Sigmoid colon (tissue), 7 donors: ENCODE data around the gene SLC9A5. TPM values are rescaled to one million over a fixed set of nuclear protein-coding genes. Genes with fewer than 3 reads are reported as not detected.

Experiments
- DNase-seq: peaks from one replicate; pipeline ENCODE4 v3.0.0-alpha.2; 2019
- H3K27ac ChIP-seq, 4 donors: fragments of 200-600 bp; sonication (generic); one replicate each; pipeline ENCODE4 v1.5.1; 2016 to 2019; ENCODE audit warnings: mild to moderate bottlenecking in 1 of 4
- H3K27me3 ChIP-seq, 3 donors: fragments of 200-600 bp; sonication (generic); one replicate each; pipeline ENCODE4 v1.5.1; 2019; ENCODE audit warnings: mild to moderate bottlenecking in 1 of 3
- H3K36me3 ChIP-seq, 4 donors: fragments of 200-600 bp; sonication (generic); one replicate each; pipeline ENCODE4 v1.5.1; 2016 to 2019
- H3K4me1 ChIP-seq, 4 donors: fragments of 200-600 bp; sonication (generic); one replicate each; pipeline ENCODE4 v1.5.1; 2017 to 2019
- H3K4me3 ChIP-seq, 4 donors: fragments of 200-600 bp; sonication (generic); one replicate each; pipeline ENCODE4 v1.5.1; 2017 to 2019; ENCODE audit warnings: mild to moderate bottlenecking in 2 of 4, moderate library complexity in 1 of 4
- H3K9me3 ChIP-seq, 4 donors: fragments of 200-600 bp in 3 of 4; sonication (generic) in 3 of 4; one replicate each; pipeline versions ENCODE4 v1.5.1 to v1.6.1; 2013 to 2019
- CTCF ChIP-seq, 4 experiments: fragments of 450-650 bp in 3 of 4; fragments of 200-600 bp in 1 of 4; IDR thresholded peaks; one replicate each; pipeline ENCODE4 v1.5.1; 2016 to 2019; ENCODE audit warnings: antibody characterized with exemption in 4 of 4, mild to moderate bottlenecking in 3 of 4, moderate library complexity in 2 of 4
- EP300 ChIP-seq, 4 donors: sonication (generic); formaldehyde crosslinking; IDR thresholded peaks; one replicate each; pipeline ENCODE4 v1.6.1; 2017; ENCODE audit warnings: antibody characterized with exemption in 4 of 4
- POLR2A ChIP-seq, 2 donors: fragments of 450-650 bp; IDR thresholded peaks; one replicate each; pipeline ENCODE4 v1.6.1; 2016; ENCODE audit warnings: antibody characterized with exemption in 2 of 2, mild to moderate bottlenecking in 2 of 2, moderate library complexity in 2 of 2
- POLR2AphosphoS5 ChIP-seq, 4 donors: sonication (generic); formaldehyde crosslinking; IDR thresholded peaks; one replicate each; pipeline ENCODE4 v1.6.1; 2017; ENCODE audit warnings: antibody characterized with exemption in 4 of 4
- WGBS, 2 donors: extraction: QIAGEN DNeasy Blood & Tissue Kit; methylation state at CpG; one replicate each; pipeline ENCODE4 v1.1.7; 2013; 5-methylcytosine and 5-hydroxymethylcytosine counted together
- intact Hi-C: fragments of 100-400 bp; cut with DNase I; formaldehyde crosslinking; loops from one replicate; pipeline ENCODE4 v1.15.1; 2023
- polyA plus RNA-seq, 3 donors: library from polyadenylated mRNA; stranded (reverse); fragments of 200-250 nt; gene quantifications; one replicate each; pipeline ENCODE4 v1.2.3, GENCODE V29; 2013
- total RNA-seq, 4 donors: library from RNA; depleted of rRNA; stranded (reverse); fragments of >200 nt; gene quantifications; one replicate each; pipeline ENCODE4 v1.1.0, GENCODE V29; 2016
- donor health status: healthy with polysubstance abuse.
- donor health status: Bipolar disorder and iron deficiency.
- donor health status: healthy.

SLC9A5 gene
- total and polyA plus RNA-seq, 7 donors = 0.46 to 6.1 (median 0.99) TPM; not detected in 2

GRCh38 chr16:67238278-67238575, 10.6 kb upstream of the SLC9A5 start:
- DNase-seq = no peak
- Histone ChIP-seq H3K4me3 (no peak overlapping the region), H3K27ac (no peak overlapping the region), H3K27me3 (no peaks in the 10 kb centered on the region), H3K9me3 (no peaks in the 10 kb centered on the region), H3K36me3 (peaks cover 3 to 59% (median 18%) of the 10 kb centered on the region in 4 donors), H3K4me1 (peaks cover 0 to 25% (median 19%) of the 10 kb centered on the region in 4 donors)
- WGBS, 2 donors = 97% methylated on average over 3 of the region's 3 CpGs
- no peak for TF ChIP-seq CTCF (IDR thresholded peaks at IDR 0.05)
- TF ChIP-seq POLR2AphosphoS5 (IDR thresholded peaks at IDR 0.05) = no peak
- TF ChIP-seq EP300 (IDR thresholded peaks at IDR 0.05) = no peak
- no peak for TF ChIP-seq POLR2A (IDR thresholded peaks at IDR 0.05)
- intact Hi-C loops = no loop called here

GRCh38 chr16:67238806-67239470, 9.8 kb upstream of the SLC9A5 start:
- 94 to 96% methylated on average over 9 of the region's 9 CpGs for WGBS, 2 donors
- no peak for TF ChIP-seq POLR2AphosphoS5 (IDR thresholded peaks at IDR 0.05)
- no peak for TF ChIP-seq CTCF (IDR thresholded peaks at IDR 0.05)
- no peak for TF ChIP-seq POLR2A (IDR thresholded peaks at IDR 0.05)
- TF ChIP-seq EP300 (IDR thresholded peaks at IDR 0.05) = no peak
- peaks cover 3 to 52% (median 18%) of the 10 kb centered on the region in 4 donors for H3K36me3 ChIP-seq
- H3K27ac ChIP-seq = no peak overlapping the region
- DNase-seq = no peak
- H3K9me3 ChIP-seq = no peaks in the 10 kb centered on the region
- H3K27me3 ChIP-seq = no peaks in the 10 kb centered on the region
- intact Hi-C loops = no loop called here
- no peak overlapping the region for H3K4me3 ChIP-seq
- H3K4me1 ChIP-seq = peaks cover 0 to 31% (median 22%) of the 10 kb centered on the region in 4 donors

GRCh38 chr16:67240506-67240905, 8.3 kb upstream of the SLC9A5 start:
- H3K4me1 ChIP-seq = peaks cover 0 to 45% (median 31%) of the 10 kb centered on the region in 4 donors
- WGBS, 2 donors = 68 to 82% methylated on average over 4 of the region's 4 CpGs

GRCh38 chr16:67241008-67241900, 7.5 kb upstream of the SLC9A5 start:
- Histone ChIP-seq H3K36me3 (peaks cover 3 to 33% (median 15%) of the 10 kb centered on the region in 4 donors), H3K9me3 (no peaks in the 10 kb centered on the region), H3K27ac (peak overlapping the region; percentile 42 to 65 (median 52)), H3K27me3 (no peaks in the 10 kb centered on the region), H3K4me1 (peaks cover 0 to 51% (median 36%) of the 10 kb centered on the region in 4 donors), H3K4me3 (no peak overlapping the region)
- TF ChIP-seq POLR2A (IDR thresholded peaks at IDR 0.05) (peak in 1 of 2 donors; percentile 25), CTCF (IDR thresholded peaks at IDR 0.05) (no peak), POLR2AphosphoS5 (IDR thresholded peaks at IDR 0.05) (peak in 1 of 4 donors; percentile 10), EP300 (IDR thresholded peaks at IDR 0.05) (no peak)
- no peak for DNase-seq
- WGBS, 2 donors = 8 to 61% methylated on average over 10 of the region's 10 CpGs
- intact Hi-C loops = no loop called here

More at GRCh38 chr16:67240506-67240905, 8.3 kb upstream of the SLC9A5 start:
- H3K36me3 ChIP-seq = peaks cover 3 to 41% (median 18%) of the 10 kb centered on the region in 4 donors
- no peaks in the 10 kb centered on the region for H3K9me3 ChIP-seq
- DNase-seq = no peak
- H3K4me3 ChIP-seq = no peak overlapping the region
- intact Hi-C loops = no loop called here
- TF ChIP-seq CTCF (IDR thresholded peaks at IDR 0.05) = no peak
- no peak for TF ChIP-seq POLR2AphosphoS5 (IDR thresholded peaks at IDR 0.05)
- TF ChIP-seq POLR2A (IDR thresholded peaks at IDR 0.05) = no peak
- TF ChIP-seq EP300 (IDR thresholded peaks at IDR 0.05) = no peak
- no peaks in the 10 kb centered on the region for H3K27me3 ChIP-seq
- peak overlapping the region; percentile 42 to 65 (median 52) for H3K27ac ChIP-seq
